Motor neuron (in vitro differentiated cells): Measurements from ENCODE around the gene TRIP10. TPM values are rescaled to one million over a fixed set of nuclear protein-coding genes. Genes with fewer than 3 reads are reported as not detected.
"Not testable (repeated sequence)": the region's sequence is repeated elsewhere in the genome, so short reads cannot be mapped to it uniquely, and the experiment has no call there.

Experiments
- ATAC-seq, 8 experiments: fragments of 200-7000 bp; cut with Tn5 transposase; replicated peaks in 6 of 8; 2 replicates each; pipeline ENCODE4 v1.8.0; 2021; ENCODE audit warnings: mild to moderate bottlenecking in 8 of 8, moderate library complexity in 8 of 8
- H3K27ac ChIP-seq, 2 donors: fragments of 250-450 bp; sonication (Bioruptor Pico); 2 replicates each; pipeline ENCODE4 v1.9.0; 2021; ENCODE audit warnings: antibody characterized with exemption in 2 of 2, mild to moderate bottlenecking in 2 of 2, moderate library complexity in 1 of 2
- H3K4me1 ChIP-seq, 2 donors: fragments of 250-450 bp; sonication (Bioruptor Pico); replicated peaks in 1 of 2; 2 replicates each; pipeline ENCODE4 v1.6.1; 2021; ENCODE audit warnings: antibody characterized with exemption in 2 of 2, mild to moderate bottlenecking in 2 of 2, moderate library complexity in 1 of 2
- H3K4me3 ChIP-seq, 5 donors: fragments of 250-450 bp; sonication (Bioruptor Pico); 2 replicates each; pipeline ENCODE4 v1.9.0; 2021; ENCODE audit warnings: antibody characterized with exemption in 5 of 5, mild to moderate bottlenecking in 5 of 5, moderate library complexity in 4 of 5
- WGBS, 10 experiments: fragments of 450-650 bp; shearing (Covaris generic); methylation state at CpG; one replicate each; pipeline ENCODE4 v1.0.0; 2022; 5-methylcytosine and 5-hydroxymethylcytosine counted together
- in situ Hi-C, 9 experiments: fragments of 400-800 bp; cut with MboI; loops; one replicate each; pipeline ENCODE4 v1.15.0; 2021; ENCODE audit warnings: low sequenced_read_pairs in 9 of 9, low pct_unique_long_range_greater_than_20kb in 2 of 9; ENCODE audit not compliant: unreplicated experiment in 9 of 9
- total RNA-seq, 8 experiments: library from RNA; unstranded; fragments of 300-600 nt; gene quantifications; 2 replicates each; pipeline versions ENCODE4 v1.2.3 to v1.2.4, GENCODE V29; 2022

TRIP10 gene
- total RNA-seq, 8 experiments from 2014 or later, result 5.8 to 28.7 (median 9.2) TPM

DNA sequence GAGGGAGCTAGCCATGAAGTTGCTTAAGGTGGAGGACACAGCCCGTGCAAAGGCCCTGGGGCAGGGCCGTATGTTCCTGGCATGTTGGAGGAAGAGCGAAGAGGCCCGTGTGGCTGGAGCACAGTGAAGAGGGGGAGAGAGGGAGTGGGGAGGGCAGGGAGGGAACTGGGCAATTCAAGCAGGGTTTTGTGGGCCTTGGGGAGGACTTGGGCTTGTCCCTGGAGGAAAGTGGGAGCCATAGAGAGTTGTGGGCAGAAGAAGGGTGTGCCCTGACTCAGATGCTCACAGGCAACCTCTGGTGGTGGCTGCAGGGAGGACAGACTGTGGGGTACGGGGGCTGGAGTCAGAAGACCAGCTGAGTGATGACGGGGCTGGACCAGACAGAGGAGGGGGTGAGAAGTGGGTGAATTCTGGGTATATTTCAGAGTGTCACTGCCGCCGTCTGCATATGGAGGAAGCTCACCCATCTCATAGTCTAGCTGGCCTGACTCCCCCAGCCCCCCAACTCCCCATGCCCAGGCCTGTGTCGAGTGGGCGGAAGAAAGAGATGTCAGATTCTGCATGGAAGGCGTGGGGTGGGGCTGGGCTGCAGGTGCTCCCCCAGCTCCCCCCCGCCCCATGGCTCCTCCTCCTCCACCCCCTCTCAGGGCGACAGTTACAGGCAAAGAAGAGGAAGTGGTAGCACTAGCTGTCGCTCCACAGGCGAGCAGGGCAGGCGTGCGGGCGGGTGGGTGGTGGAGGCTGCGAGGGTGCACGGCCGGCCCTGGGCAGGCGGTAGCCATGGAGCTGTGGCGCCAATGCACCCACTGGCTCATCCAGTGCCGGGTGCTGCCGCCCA, 32.8 kb downstream of the TRIP10 start, which contains the start of gene VAV1:
TSS of gene VAV1 (plus strand) at position 681 of the 838 bp plus-strand sequence. CDS start at position 781, 100 bp downstream.
- no peaks in the 10 kb centered on the region for H3K4me1 ChIP-seq
- no peak within 1 kb of the TSS for H3K27ac ChIP-seq
- in situ Hi-C loops, result no loop called here
- H3K4me3 ChIP-seq, result no peak within 1 kb of the TSS
- ATAC-seq, result no peak
- 0 to 88% (median 80%) methylated on average over 1 to 4 of the region's 25 CpGs; no CpG with 5 or more reads in 2 of the 10 experiments for WGBS, 10 experiments

DNA sequence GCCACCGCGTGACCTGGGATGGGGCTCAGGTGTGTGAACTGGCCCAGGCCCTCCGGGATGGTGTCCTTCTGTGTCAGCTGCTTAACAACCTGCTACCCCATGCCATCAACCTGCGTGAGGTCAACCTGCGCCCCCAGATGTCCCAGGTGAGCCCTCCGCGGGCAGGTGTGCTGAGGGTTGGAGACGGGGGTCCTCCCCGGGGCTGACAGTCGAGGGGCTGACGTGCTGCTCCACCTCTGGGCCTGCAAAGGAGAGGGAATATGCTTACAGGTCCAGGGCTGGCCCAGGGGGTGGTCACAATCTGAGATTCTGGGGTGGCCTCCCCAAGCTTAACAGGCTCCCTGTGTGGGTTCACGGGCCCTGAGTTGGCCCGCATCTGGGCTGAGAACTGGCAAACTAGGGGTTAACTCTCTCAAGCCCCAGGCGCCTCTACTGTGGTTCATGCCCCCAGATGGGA, 33.4 kb downstream of the TRIP10 start:
- no peak overlapping the region for H3K27ac ChIP-seq
- ATAC-seq, result no peak
- no peak overlapping the region for H3K4me3 ChIP-seq
- H3K4me1 ChIP-seq, result no peaks in the 10 kb centered on the region
- 60% methylated on average over 3 of the region's 14 CpGs; no CpG with 5 or more reads in 9 of the 10 experiments for WGBS, 10 experiments
- in situ Hi-C loops, result no loop called here

DNA sequence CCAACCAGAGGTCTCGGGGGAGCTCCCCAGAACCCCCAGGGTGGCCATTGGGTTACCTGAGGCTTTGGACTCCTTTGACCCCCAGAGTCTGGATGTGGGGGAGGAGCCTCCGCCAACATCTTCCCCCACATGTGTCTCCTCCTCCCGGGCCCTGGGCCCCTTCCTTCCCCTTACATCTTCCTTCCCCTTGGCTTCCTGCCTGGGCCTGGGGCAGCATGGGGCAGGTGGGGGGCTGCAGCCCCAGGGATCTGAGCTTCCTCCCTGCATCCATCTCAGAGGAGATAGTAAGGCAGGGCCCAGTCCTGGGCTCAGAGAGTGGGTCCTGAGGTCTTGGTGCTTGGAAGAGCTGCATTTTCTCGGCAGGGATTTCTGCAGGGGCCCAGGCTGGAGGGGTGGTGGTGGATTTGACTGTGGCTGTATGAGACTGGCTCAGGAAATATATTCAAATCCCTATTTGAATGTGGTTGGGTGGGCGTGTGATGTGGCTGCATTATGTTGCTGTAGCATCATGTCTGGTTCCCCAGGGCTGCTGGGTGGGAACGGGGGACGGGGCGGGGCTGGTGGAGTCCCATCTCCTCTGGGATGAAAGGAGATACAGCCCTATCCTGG, 33.9 kb downstream of the TRIP10 start:
- ATAC-seq, result peak in 1 of 8 experiments; percentile 25
- H3K4me1 ChIP-seq, result no peaks in the 10 kb centered on the region
- in situ Hi-C loops, result no loop called here
- no peak overlapping the region for H3K4me3 ChIP-seq
- no peak overlapping the region for H3K27ac ChIP-seq
- WGBS, 10 experiments, result 0 to 40% methylated on average over 1 to 2 of the region's 8 CpGs; no CpG with 5 or more reads in 8 of the 10 experiments

DNA sequence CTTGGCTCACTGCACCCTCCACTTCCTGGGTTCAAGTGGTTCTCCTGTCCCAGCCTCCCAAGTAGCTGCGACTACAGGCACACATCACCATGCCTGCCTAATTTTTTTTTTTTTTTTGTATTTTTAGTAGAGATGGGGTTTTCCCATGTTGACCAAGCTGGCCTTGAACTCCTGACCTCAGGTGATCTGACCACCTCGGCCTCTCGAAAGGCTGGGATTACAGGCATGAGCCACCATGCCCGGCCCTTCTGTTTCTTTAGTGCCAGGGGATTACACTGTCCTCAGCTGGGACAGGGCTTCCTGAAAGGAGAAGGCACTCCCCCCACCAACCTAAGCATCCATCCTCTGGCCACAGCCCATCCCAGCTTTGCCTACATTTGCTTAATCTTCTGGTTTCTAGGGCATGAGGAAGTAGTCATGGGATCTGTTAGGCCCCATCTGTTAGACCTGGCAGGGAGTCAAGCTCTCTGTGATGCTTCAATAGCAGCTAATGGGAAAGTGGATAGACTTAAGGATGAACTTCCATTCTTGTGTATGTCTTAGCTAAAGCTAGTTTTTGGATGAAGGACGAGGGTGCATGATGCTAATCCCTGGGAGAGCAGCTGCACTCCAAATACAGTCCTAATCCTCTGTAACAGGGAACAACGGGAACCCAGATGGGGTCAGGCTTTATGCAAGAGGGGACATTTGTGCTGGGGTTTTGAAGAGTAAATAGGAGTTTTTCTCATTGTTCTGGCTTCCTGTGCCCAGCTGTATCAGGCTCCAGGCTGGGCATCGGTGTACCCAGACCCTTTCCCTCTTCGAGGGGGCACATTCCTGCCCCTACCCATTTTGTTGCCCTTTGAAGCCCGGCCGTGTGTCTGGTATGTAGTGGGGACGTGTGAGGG, 35.6 kb downstream of the TRIP10 start:
- no peak overlapping the region for H3K4me3 ChIP-seq
- in situ Hi-C loops, result no loop called here
- ATAC-seq, result peak in 3 of 8 experiments; percentile 35 to 61 (median 51)
- no peak overlapping the region for H3K27ac ChIP-seq
- WGBS, 10 experiments, result 32 to 80% (median 47%) methylated on average over 1 to 8 of the region's 11 CpGs; no CpG with 5 or more reads in 1 of the 10 experiments
- no peaks in the 10 kb centered on the region for H3K4me1 ChIP-seq

DNA sequence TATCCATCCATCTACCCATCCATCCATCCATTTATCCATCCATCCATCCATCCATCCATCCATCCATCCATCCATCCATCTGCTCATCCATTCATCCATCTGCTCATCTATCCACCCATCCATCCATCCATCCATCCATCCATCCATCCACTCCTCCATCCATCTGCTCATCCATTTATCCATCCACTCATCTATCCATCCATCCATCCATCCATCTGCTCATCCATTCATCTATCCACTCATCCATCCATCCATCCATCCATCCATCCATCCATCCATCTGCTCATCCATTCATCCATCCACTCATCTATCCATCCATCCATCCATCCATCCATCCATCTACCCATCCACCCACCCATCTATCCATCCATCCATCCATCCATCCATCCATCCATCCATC, 36.6 kb downstream of the TRIP10 start:
- H3K4me1 ChIP-seq, in situ Hi-C loops, ATAC-seq, H3K27ac ChIP-seq, H3K4me3 ChIP-seq: not testable (repeated sequence)

DNA sequence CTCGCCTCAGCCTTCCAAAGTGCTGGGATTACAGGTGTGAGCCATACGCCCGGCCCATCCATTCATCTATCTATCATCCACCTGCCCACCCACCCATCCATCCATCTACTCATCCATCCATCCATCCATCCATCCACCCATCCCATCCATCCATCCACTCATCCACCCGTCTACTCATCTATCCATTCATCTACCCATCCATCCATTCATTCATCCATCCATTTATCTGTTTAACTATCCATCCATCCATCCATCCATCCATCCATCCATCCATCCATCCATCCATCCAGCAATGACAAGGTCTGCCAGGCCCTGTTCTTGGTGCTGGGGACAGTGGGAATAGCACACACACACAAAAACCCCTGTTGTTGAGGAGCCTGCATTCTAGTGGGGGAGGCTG, 37.5 kb downstream of the TRIP10 start:
- Histone ChIP-seq H3K27ac (no peak overlapping the region), H3K4me3 (no peak overlapping the region), H3K4me1 (no peaks in the 10 kb centered on the region)
- WGBS, 10 experiments, result 10 to 80% (median 59%) methylated on average over 2 to 4 of the region's 4 CpGs; no CpG with 5 or more reads in 6 of the 10 experiments
- ATAC-seq, result no peak
- in situ Hi-C loops, result no loop called here

DNA sequence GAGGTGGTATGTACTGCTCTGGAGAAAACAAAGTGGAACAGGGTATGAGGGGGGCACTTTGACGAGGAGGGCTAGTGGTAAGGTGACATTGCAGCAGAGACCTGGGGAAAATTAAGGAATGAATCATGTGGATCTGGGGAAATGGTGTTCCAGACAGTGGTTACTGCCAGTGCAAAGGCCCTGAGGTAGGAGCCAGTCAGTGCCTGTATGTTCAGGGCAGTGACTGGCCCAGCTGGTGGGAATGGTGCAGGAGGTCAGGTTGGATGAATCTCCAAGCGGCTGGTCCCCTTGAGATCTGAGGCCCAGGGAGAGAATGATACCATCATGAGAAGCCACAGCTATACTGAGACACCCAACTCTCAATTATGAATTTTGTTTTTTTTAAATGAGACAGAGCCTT, 38.0 kb downstream of the TRIP10 start:
- H3K27ac ChIP-seq, result no peak overlapping the region
- 33 to 100% (median 40%) methylated on average over 1 to 2 of the region's 2 CpGs; no CpG with 5 or more reads in 5 of the 10 experiments for WGBS, 10 experiments
- no peaks in the 10 kb centered on the region for H3K4me1 ChIP-seq
- no peak overlapping the region for H3K4me3 ChIP-seq
- in situ Hi-C loops, result no loop called here
- no peak for ATAC-seq

DNA sequence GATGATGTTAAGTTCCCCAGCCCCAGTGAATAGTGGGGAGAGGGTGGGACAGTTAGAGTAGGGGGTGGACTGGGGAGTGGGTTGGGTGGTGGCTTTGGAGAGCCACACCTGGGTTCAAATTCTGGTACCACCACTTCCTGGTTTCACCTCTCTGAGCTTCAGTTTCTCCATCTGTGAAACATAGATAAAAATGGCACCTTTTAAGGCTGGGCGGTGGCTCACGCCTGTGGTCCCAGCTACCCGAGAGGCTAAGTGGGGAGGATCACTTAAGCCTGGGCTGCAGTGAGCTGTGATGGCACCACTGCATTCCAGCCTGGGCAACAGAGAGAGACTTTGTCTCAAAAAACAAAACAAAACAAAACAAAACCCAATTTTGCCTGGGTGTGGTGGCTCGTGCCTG, 38.9 kb downstream of the TRIP10 start:
- ATAC-seq, result no peak
- in situ Hi-C loops, result no loop called here
- Histone ChIP-seq H3K27ac (no peak overlapping the region), H3K4me3 (no peak overlapping the region), H3K4me1 (no peaks in the 10 kb centered on the region)
- WGBS, 10 experiments, result 0 to 83% (median 48%) methylated on average over 1 to 3 of the region's 4 CpGs; no CpG with 5 or more reads in 4 of the 10 experiments

DNA sequence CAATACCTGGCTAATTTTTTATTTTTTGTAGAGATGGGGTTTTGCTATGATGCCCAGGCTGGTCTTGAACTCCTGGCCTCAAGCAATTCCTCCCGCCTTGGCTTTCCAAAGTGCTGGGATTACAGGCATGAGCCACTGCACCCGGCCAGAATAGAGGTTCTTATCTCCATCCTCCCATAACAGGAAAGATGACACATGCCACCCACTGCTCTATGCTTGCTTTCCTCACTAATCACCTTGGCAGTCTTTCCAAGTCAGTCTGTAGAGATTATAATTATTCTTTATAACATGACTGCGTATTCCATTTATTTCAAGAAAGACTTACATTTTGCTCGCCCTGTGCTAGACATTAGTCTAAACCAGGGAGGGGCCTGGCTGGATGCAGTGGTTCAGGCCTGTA, 39.7 kb downstream of the TRIP10 start:
- Histone ChIP-seq H3K27ac (no peak overlapping the region), H3K4me3 (no peak overlapping the region), H3K4me1 (no peaks in the 10 kb centered on the region)
- WGBS, 10 experiments, result 14 to 92% (median 74%) methylated on average over 1 to 4 of the region's 4 CpGs
- in situ Hi-C loops, result no loop called here
- no peak for ATAC-seq

DNA sequence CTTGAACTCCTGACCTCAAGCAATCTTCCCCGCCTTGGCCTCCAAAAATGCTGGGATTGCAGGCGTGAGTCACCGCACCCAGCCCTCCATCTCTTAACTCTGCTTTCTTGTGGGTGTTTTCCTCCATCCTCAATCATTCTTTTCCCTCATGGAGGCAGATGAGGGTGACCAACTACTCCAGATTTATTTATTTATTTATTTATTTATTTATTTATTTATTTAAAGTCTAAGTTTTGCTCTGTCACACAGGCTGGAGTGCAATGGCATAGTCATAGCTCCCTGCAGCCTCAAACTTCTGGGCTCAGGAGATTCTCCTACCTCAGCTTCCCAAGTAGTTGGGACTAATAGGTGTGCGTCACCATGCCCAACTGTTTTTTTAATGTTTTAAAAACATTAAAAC, 47.9 kb downstream of the TRIP10 start:
- WGBS, 10 experiments, result 69 to 100% (median 83%) methylated on average over 1 to 4 of the region's 4 CpGs; no CpG with 5 or more reads in 5 of the 10 experiments
- Histone ChIP-seq H3K4me3 (no peak overlapping the region), H3K4me1 (no peaks in the 10 kb centered on the region), H3K27ac (no peak overlapping the region)
- in situ Hi-C loops, result no loop called here
- ATAC-seq, result no peak

DNA sequence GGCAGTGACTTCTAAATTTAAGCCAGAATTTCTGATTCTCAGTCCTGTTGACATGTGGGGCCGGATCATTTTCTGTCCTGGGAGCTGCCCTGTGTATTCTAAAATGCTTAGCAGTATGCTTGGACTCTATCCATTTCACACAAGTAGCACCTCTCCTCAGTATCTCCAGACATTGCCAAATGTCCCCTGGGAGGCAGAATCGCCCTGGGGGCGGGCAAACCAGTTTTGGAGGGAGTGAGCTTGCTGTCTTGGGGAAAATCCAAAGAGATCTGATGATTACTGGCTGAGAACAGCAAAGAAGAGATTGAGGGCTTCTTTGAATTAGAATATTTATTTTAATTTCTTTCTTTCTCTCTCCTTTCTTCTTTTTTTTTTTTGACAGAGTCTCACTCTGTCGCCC, 49.4 kb downstream of the TRIP10 start:
- no peak for ATAC-seq
- H3K4me3 ChIP-seq, result no peak overlapping the region
- no peak overlapping the region for H3K27ac ChIP-seq
- in situ Hi-C loops, result no loop called here
- 20 to 63% (median 34%) methylated on average over 1 to 4 of the region's 4 CpGs; no CpG with 5 or more reads in 3 of the 10 experiments for WGBS, 10 experiments
- no peaks in the 10 kb centered on the region for H3K4me1 ChIP-seq

DNA sequence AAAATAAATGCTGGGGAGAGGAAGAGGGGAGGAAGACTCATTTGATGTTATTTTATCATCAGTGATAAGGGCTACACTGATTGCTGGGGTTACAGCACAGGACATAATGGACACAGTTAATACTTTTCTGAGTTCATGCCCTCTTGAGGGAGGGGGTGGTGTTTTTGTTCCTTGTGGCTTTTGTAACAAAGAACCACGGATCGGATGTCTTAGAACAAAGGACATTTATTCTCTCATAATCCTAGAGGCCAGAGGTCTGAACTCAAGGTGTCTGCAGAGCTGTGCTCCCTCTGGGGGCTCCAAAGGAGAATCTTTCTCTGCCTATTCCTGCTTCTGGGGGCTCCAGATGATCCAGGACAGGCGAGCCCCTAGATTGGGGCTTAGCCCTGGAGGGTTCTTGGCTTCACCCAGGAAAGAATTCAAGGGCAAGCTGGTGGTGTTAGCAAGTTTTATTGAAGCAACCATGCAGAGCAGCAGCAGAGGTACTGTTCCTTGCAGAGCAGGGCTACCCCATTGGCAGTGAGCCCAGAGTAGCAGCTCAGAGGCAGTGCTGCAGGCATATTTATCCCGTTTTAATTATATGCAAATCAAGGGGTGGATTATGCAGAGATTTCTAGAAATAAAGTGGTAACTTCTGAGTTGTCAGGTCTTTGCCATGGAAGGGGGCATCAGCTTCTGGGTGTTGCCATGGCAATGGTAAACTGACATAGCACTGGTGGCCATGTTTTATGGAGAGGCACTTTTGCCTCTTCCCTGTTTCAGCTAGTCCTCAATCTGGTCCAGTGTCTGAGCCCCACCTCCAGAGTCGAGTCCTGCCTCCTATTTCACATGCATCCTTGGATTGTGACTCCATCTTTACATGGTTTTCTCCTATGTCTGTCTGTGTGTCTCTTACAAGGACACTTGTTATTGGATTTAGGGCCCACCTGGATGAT, 51.0 kb downstream of the TRIP10 start:
- Histone ChIP-seq H3K4me1 (no peaks in the 10 kb centered on the region), H3K27ac (no peak overlapping the region), H3K4me3 (no peak overlapping the region)
- peak in 1 of 8 experiments; percentile 85 for ATAC-seq
- WGBS, 10 experiments, result 0 to 47% (median 20%) methylated on average over 1 to 4 of the region's 5 CpGs; no CpG with 5 or more reads in 3 of the 10 experiments
- in situ Hi-C loops, result no loop called here
